Measurements from ENCODE around the gene HTRA2. TPM values are rescaled to one million over a fixed set of nuclear protein-coding genes. Genes with fewer than 3 reads are reported as not detected.
"Not testable (repeated sequence)": the region's sequence is repeated elsewhere in the genome, so short reads cannot be mapped to it uniquely, and the experiment has no call there.

The HTRA2 gene
- total RNA-seq, 2 donors from 2014 or later = 28.7 to 29.3 TPM

DNA sequence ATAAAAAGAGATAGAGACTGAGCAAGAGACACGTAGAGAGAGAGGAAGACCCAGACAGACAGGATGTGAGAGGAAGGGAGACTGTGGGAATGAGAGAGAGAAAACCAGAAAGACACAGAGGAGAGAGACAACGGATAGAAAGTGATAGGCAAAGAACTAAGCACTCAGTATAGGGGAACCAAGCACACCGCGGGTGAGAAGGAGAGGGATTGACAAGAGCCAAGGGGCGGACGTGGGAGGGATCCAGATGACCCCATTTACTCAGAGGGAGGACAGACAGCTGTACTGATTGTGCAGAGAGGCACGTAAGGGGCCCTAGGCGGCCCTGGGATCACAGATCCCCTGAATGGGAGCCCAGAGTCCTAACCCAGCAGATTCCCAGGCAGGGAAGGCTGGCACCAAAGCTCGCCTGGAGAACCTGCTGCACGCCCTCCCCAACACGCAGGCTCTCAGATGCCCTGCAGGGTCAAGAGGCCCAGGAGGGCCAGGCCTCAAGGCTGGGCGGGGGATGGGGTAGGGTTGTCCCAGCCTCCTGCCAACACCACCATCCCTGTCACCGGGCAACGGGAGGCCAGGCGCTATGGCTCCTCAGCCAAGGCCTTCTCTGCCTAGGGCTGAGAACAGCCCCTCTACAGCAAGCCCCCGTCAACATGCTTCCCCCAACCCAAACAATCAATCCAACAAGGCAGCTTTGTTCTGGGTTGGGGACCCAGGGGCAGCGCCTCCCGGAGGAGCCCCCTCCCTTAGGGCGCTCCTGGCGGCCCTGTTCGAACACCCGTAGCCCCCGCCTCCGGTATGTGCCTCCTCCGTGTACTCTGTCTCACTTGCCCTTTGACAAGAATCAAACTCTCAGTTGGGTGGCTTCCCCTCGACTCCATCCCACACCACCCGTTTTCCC, 23.4 kb downstream of the HTRA2 start:
- DNase-seq (no peak), ATAC-seq (peak in 1 of 2 donors; percentile 1)
- intact Hi-C loops (cut with DNase I) = no loop called here

DNA sequence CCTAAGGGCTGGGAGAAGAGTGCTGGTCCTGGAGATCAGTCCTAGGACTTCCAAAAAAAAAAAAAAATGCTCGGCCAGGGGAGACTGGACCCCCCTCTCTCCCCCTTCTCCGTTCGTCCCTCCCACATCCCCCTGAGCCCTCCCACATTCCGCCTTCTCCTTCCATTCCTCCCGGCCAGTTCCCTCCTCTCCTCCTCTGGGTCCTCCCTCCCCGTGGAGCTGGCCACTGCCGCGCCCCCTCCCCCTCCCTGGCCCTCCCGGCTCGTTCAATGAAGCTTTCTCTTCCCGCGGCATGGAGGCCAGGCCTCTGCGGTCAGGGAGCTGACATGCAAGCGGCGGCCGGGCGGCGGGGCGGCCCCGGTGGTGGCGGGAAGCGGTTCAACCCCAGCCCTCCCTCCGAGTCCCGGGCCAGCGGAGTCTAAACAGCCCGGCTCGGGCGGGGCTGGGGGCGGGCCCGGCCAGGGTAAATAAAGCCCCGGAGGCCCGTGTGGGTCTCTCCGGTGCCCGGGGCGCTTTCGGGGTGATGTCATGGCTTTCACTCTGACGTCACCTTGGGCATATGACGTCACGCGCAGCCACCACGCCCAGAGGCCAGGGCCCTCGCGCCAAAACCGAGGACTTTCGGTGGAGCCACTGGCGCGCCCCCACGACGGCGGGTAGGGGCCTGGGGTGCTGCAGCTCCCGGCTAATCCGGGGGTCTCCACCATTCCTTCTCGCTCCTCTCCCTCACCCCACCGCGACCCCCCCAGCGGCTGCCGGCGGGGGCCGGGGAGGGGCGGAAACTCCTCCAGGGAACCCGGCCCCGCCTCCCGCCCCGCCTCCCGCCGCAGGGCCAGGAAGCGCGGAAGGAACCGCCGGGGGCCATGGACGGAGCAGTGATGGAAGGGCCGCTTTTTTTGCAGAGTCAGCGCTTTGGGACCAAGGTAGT, 24.4 kb downstream of the HTRA2 start, which contains the start of the genes DOK1 and LOXL3:
Gene DOK1 (plus strand): TSS at position 829 of the 928 bp plus-strand sequence. CDS start 35 bp downstream, at position 864.
Gene LOXL3 (minus strand): TSS at position 51 of the 928 bp plus-strand sequence. CDS start 1,308 bp downstream, outside the sequence.
- peak; percentile 88 to 89 for ATAC-seq
- peak; percentile 93 for DNase-seq
- intact Hi-C loops (cut with DNase I) = no loop called here

DNA sequence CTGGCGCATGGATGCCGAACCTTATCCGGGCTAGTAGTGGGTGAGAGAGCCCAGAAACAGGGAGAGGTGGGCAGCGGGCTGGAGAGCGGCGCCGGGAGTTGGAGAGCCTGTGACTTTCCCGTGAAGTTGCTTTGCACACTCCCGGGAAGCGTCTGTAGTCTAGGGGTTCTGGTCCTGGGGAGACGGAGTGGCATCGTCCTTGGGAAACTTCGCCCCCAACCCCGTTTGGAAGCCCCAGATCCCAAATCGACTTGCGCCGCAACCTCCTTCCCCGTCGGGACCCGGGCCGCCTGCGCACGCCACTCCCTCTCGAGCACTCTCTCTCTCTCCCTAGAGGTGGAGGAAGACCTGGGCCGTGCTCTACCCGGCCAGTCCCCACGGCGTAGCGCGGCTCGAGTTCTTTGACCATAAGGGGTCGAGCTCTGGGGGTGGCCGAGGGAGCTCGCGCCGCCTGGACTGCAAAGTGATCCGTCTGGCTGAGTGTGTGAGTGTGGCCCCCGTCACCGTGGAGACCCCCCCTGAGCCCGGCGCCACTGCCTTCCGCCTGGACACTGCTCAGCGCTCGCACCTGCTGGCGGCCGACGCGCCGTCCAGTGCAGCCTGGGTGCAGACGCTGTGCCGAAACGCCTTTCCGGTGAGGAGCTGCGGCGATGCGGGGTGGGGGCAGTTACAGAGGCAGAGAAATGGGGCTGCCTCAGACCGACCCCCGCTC, 25.2 kb downstream of the HTRA2 start:
- peak; percentile 31 to 59 for ATAC-seq
- DNase-seq = peak; percentile 61
- intact Hi-C loops (cut with DNase I) = no loop called here

DNA sequence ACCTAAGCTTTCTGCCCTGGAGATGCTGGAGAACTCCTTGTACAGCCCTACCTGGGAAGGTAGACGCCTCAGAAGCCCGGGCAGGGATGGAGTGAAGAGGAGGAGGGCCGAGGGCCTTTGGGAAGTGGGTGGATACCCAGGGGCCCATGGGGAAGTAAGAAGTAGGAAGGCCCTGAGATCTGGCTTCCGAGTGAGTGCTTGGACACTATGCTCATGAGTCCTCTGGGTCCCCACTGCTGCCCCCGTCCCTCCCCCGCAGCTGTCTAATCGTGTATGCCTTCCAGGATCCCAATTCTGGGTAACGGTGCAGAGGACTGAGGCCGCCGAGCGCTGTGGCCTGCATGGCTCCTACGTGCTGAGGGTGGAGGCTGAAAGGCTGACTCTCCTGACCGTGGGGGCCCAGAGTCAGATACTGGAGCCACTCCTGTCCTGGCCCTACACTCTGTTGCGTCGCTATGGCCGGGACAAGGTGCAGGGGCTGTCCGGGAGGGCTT, 25.9 kb downstream of the HTRA2 start:
- intact Hi-C loops (cut with DNase I) = no loop called here
- DNase-seq (no peak), ATAC-seq (no peak)

DNA sequence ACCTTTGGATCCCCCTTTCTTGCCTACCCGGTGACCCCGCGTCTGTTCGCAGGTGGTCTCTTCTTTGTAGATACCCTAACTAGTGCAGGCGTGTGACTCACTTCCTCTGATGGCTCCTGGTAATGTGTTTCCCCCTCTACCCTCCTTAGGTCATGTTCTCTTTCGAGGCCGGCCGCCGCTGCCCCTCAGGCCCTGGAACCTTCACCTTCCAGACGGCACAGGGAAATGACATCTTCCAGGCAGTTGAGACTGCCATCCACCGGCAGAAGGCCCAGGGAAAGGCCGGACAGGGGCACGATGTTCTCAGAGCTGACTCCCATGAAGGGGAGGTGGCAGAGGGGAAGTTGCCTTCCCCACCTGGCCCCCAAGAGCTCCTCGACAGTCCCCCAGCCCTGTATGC, 26.4 kb downstream of the HTRA2 start:
- intact Hi-C loops (cut with DNase I) = no loop called here
- ATAC-seq (no peak), DNase-seq (no peak)

DNA sequence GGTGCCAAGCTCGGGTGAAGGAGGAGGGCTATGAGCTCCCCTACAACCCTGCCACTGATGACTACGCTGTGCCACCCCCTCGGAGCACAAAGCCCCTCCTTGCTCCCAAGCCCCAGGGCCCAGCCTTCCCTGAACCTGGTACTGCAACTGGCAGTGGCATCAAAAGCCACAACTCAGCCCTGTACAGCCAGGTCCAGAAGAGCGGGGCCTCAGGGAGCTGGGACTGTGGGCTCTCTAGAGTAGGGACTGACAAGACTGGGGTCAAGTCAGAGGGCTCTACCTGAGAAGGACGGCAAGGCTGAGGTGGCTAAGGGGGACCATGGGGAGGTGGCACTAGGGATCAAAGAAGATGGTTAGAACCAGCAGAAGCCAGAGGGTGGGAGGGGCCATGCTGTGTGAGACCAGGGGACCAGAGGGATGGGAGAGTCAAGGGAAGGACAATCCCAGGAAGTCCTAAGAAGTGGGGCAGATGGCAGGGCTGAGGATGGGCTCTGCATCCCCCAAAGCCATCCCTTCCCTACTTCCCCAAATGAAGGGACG, 27.2 kb downstream of the HTRA2 start:
- ATAC-seq (no peak), DNase-seq (no peak)
- intact Hi-C loops (cut with DNase I) = no loop called here

DNA sequence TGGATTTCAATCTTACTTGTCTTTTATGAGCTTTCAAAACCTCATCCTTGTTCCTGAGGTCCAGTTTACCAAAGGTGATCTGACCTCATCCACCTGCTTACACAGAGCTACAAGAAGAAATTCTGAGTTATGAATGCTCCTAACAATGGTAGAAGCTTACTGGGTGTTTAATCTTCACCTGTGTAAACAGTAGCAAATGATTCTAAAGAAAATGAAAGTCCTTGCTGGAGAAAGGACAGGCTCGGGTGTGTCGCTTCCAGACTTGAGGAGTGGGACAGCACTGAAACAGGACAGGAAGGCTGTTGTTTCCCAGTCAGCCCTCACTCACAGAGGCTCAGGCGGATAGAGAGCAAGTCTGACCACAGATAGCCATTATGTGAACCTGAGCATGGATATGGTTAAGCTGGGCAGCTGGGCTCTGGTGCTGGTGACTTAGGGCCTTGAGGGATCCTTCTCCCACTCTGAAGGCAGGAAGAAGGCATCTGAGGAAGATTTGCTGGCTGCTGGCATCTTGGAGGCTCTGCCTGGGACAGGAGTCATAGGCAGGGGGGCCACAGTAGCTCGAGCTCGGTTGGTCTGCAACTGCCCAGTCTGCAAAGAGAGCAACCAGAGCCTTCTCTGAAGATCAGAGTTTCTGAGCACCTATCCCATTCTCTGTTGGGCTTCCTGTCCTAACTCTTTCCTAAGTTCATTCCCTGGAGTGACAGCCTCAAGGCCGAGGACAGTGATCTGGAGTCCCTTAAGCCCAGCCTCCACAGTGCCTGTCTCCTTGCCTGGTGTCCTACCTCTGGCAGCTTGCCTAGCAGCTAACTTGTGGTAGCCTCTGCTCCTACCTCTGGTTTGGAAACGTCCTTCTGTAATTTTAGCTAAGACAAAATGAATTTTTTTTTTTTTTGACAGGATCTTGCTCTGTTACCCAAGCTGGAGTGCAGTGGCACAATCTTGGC, 28.8 kb downstream of the HTRA2 start:
- ATAC-seq (no peak), DNase-seq (no peak)
- intact Hi-C loops (cut with DNase I) = no loop called here

DNA sequence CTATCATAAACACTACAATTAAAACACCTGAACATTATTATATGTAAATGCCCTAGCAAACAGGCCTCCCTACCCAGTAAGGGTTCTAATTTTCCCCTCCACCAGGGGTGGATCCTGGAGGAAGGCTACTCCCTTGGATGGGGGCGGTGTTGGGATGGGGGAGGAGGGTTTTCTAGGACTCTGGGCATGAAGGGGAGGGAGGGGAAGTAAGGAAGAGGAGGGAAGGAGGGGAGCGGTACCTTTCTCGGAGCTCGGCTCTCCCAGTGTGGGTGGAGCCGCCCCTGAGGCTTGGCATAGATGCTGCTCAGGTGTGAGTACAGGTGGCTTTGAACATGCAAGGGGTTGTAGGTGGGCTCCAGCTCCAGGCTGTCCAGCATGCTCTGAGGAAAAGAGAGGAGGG, 30.2 kb downstream of the HTRA2 start:
- DNase-seq = no peak
- ATAC-seq = no peak
- intact Hi-C loops (cut with DNase I) = no loop called here

DNA sequence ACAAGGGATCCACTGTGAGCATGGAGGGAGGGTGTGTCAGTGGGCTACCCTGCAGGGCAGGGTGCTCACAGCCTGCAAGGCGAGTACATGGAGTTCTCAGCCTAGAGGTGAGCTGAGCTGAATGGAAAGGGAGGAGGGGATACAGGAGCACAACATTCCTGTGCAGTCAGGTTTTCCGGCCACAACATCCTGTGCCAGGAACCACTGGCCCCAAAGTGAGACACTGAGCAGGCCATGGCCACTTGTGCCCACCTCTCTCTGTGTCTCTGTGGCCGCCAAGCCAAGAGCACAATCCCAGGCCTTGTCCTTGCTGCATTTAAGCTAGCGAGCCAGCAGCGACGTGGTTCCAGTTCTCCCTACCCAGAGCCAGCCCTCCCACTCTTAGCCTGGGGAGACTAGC, 30.9 kb downstream of the HTRA2 start:
- no peak for DNase-seq
- ATAC-seq = no peak
- intact Hi-C loops (cut with DNase I) = no loop called here

DNA sequence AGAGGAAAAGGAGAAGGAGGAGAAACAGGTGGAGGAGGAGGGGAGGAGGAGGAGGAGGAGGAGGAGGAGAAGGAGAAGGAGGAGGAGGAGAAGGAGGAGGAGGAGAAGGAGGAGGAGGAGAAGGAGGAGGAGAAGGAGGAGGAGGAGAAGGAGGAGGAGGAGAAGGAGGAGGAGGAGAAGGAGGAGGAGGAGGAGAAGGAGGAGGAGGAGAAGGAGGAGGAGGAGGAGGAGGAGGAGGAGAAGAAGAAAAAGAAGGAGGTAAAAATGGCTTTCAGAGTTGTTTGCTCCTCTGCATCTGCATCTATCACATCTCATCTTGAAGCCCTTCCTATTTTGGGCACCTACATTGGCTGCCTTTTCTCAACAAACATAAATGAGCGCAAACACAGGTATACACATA, 31.3 kb downstream of the HTRA2 start:
- ATAC-seq; intact Hi-C loops (cut with DNase I); DNase-seq: not testable (repeated sequence)

DNA sequence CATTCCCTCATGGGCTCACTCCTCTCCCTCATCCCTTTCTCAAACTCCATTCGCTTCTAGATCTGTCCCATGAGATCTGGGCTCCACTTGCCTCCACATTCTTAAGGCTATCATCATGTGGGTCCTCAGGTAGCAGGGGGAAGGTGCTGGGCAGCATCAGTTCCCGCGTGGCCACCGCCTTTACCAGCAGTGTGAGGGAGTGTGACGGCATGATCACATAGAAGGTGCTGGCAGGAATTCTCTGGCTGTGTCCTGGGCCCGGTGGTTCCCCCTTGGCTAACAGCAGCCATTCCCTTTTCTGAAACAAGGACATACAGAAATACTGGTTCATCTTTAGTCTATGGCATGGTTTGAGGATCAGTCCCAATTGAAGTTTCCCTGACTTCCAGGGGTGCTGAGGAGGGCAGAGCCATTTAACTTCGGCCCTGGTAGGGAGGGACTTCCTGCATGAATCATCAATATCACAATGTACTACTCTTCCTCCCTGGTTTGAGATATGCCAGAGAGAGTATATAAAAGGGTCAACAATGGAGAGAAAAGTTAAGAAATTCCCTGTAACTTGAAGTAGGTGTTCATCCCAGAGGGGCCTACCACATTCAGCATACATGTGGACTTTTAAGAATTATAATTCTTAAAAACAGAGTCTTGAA, 32.5 kb downstream of the HTRA2 start:
- no peak for ATAC-seq
- no peak for DNase-seq
- intact Hi-C loops (cut with DNase I) = no loop called here

DNA sequence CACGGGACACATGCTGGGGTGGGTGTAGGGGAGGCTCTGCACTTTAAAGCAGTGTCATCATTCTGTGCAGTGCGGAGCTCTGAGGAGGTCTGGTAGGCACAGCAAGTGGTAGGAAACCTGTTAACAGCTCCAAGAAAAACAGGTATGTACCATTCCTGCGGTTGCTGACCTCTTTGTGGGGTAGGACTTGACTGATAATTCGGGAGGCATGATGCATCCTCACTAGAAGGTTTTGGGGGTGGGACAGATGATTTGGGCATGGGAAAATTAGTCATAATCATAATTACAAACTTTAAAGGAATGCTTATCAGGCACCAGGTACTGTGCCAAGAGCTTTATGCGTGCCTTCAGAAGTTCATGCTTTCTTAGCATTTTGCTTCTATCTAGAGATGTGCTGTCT, 34.5 kb downstream of the HTRA2 start:
- DNase-seq (no peak), ATAC-seq (peak; percentile 23 to 82)
- intact Hi-C loops (cut with DNase I) = no loop called here

DNA sequence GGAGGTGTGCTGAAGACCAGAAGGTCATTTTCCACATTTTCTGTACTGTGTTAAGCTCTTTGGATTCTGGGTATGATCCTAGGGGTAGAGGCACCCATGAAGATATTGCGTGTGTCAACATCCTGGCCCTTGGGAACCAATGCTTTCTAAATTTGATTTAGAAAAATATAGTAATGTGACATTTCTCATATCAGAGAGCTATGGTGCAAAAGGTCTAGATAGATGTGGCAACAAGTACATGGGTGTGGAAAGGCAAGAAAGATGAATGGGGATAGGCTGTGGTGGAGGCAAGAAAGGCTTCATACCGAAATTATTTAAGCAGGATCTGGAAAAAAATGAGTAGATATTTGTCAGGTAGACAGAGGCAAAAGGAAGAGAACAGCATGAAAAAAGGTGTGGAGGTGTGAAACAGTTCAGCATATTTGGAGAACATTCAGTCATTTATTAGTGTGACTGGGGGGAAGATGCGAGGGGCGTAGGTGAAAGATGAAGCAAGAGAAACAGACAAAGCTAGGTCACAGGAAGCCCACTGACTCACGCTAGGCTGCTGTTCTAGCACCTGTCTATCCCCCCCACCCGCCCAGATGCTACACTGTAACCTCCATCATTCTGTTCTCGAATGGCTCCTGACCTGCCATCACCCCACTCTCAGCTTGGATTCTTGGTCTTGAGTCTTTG, 36.5 kb downstream of the HTRA2 start:
- DNase-seq (no peak), ATAC-seq (no peak)
- intact Hi-C loops (cut with DNase I) = no loop called here

DNA sequence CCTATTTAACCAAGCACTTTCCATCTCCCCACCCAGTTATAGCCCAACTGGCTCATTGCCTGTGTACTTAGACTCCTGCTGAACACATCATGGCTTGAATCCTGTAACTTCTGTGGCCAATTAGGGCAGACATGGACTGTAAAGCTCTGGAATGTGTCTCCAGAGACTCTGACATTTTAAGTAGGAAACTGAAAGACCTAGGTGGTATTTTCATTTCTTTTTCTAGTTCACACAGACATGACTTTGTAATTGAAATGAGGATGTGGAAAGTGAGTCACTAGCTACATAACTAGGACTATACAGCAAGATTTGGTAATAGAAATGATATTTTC, 37.0 kb downstream of the HTRA2 start:
- peak; percentile 29 to 73 for ATAC-seq
- DNase-seq = no peak
- intact Hi-C loops (cut with DNase I) = no loop called here

DNA sequence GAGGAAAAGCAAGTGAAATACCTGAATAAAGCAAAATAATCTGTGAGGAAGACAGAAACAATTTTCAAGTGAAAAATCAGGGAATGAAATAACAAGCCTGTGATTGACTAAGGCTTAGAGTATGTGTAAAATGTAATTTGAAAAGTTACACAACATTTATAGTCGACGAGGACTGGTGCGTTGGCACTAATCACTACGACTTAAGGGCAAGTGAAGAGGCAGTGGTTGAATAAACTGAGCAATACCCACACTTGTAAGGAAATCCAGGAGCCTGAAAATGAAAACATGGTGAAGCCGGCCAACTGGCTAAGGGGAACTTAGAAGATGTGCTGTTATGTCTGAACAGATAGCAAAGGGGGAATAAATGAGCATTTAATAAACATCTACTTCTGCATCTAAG, 38.1 kb downstream of the HTRA2 start:
- ATAC-seq (peak; percentile 73 to 75), DNase-seq (no peak)
- intact Hi-C loops (cut with DNase I) = no loop called here

DNA sequence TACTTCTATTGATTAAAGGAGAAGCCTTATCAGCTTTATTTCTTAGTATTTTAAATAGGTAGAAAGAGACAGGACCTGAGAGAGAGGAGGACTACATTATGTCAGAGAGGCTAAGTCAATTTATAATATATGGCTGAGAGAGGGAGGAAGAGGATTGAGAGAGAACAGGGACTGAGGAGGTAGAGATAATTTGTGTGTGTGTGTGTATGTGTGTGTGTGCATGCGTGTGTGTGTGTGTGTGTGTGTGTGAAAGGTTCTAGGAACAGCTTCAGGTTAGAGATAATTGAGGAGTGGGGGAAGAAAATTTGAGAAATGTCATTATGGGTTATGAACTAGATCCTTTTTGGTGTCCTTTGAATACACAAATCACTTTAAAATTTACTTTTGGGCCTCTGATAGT, 40.0 kb downstream of the HTRA2 start:
- no peak for ATAC-seq
- no peak for DNase-seq
- intact Hi-C loops (cut with DNase I) = no loop called here

DNA sequence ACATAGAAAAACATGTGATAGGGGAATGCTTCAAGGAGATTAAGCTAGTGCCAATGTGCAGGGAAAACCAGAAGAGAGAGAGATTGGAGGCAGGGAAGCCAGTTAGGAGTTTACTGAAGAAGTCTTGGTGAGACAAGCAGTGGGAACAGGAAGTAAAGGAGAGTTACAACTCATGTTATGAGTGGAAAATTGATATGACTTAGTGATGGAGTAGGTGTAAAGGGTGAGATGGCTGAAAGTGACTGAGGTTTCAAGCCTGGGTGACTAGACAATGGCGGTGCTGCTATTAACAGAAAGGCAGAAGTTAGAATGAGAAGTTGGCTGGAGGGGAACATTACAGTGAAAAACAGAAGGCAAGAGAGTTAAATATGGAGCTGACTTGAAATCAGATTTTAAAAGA, 41.3 kb downstream of the HTRA2 start:
- intact Hi-C loops (cut with DNase I) = no loop called here
- no peak for DNase-seq
- ATAC-seq = no peak

Measured in left cardiac atrium (tissue), 4 donors.